ENCODE results near the gene SPACA5B. TPM values are rescaled to one million over a fixed set of nuclear protein-coding genes. Genes with fewer than 3 reads are reported as not detected.
"Not testable (repeated sequence)": the region's sequence is repeated elsewhere in the genome, so short reads cannot be mapped to it uniquely, and the experiment has no call there.

Gene SPACA5B
- total RNA-seq, 1 donor from 2014 or later: not detected

DNA sequence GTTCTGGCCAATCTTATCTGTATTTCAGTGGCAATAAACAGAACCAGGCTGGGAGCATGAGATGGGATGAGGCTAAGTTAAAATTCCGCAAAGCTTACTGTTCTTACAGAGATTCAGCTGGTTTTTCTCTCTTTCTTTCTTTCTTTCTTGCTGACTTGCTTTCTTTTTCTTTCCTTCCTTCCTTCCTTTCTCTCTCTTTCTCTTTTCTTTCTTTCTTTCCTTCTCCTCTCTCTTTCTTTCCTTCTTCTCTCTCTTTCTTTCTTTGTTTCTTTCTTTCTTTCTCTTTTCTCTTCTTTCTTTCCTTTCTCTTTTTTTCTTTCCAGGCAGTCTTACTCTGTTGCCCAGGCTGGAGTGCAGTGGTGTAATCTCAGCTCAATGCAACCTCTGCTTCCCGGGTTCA lies 24.4 kb downstream of the SPACA5B start:
- Histone ChIP-seq H3K36me3 (no peaks in the 10 kb centered on the region), H3K27me3 (ENCODE audit: low read depth) (no peaks in the 10 kb centered on the region), H3K9me3 (replicated peaks) (no peaks in the 10 kb centered on the region), H3K27ac (replicated peaks) (no peak overlapping the region), H3K4me3 (no peak overlapping the region), H3K4me1 (no peaks in the 10 kb centered on the region)
- no peak for DNase-seq
- TF ChIP-seq, protein P1, sequence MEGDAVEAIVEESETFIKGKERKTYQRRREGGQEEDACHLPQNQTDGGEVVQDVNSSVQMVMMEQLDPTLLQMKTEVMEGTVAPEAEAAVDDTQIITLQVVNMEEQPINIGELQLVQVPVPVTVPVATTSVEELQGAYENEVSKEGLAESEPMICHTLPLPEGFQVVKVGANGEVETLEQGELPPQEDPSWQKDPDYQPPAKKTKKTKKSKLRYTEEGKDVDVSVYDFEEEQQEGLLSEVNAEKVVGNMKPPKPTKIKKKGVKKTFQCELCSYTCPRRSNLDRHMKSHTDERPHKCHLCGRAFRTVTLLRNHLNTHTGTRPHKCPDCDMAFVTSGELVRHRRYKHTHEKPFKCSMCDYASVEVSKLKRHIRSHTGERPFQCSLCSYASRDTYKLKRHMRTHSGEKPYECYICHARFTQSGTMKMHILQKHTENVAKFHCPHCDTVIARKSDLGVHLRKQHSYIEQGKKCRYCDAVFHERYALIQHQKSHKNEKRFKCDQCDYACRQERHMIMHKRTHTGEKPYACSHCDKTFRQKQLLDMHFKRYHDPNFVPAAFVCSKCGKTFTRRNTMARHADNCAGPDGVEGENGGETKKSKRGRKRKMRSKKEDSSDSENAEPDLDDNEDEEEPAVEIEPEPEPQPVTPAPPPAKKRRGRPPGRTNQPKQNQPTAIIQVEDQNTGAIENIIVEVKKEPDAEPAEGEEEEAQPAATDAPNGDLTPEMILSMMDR (IDR thresholded peaks at IDR 0.05; ENCODE audit: borderline replicate concordance): no peak
- intact Hi-C loops (cut with micrococcal nuclease): no loop called here

DNA sequence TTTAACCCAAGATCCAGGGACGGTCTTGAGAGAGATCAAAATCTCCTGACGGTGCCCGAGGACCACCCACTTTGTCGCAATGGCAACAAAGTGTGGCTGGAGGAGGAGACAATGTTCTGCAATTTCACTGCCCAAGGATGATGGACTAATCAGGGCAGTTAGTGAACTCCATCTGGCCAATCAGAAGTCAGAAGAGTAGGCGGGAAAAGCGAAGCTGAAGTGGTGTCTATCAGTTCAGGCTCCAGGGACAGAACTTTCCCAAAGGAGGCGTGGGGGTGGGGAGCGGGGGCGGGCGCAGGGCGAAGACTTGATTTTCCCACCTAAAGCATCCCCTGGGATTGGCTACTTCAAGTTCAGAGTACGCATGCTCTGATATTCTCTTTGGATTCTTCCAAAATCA lies 25.6 kb downstream of the SPACA5B start:
- Histone ChIP-seq H3K36me3 (no peaks in the 10 kb centered on the region), H3K27ac (replicated peaks) (no peak overlapping the region), H3K4me3 (no peak overlapping the region), H3K4me1 (no peaks in the 10 kb centered on the region), H3K27me3 (ENCODE audit: low read depth) (no peaks in the 10 kb centered on the region), H3K9me3 (replicated peaks) (no peaks in the 10 kb centered on the region)
- DNase-seq: no peak
- intact Hi-C loops (cut with micrococcal nuclease): no loop called here
- TF ChIP-seq, protein P1 (IDR thresholded peaks at IDR 0.05; ENCODE audit: borderline replicate concordance): no peak

DNA sequence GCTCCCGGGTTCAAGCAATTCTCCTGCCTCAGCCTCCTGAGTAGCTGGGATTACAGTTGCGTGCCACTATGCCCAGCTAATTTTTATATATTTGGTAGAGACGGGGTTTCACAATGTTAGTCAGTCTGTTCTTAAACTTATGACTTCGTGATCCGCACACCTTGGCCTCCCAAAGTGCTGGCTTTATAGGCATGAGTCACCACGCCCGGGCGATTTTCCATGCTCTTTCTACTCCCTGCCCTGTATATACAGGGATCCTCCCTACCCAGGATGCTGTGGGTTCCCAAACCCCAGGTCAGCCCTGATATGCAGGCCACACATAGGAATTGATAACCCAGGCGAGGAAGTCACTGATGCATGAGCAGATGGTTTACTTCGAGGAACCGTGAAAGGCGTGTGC lies 34.8 kb downstream of the SPACA5B start:
- DNase-seq: no peak
- Histone ChIP-seq H3K4me3 (no peak overlapping the region), H3K36me3 (no peaks in the 10 kb centered on the region), H3K27ac (replicated peaks) (no peak overlapping the region), H3K4me1 (no peaks in the 10 kb centered on the region), H3K27me3 (ENCODE audit: low read depth) (no peaks in the 10 kb centered on the region), H3K9me3 (replicated peaks) (no peaks in the 10 kb centered on the region)
- intact Hi-C loops (cut with micrococcal nuclease): no loop called here
- TF ChIP-seq, protein P1 (IDR thresholded peaks at IDR 0.05; ENCODE audit: borderline replicate concordance): no peak

DNA sequence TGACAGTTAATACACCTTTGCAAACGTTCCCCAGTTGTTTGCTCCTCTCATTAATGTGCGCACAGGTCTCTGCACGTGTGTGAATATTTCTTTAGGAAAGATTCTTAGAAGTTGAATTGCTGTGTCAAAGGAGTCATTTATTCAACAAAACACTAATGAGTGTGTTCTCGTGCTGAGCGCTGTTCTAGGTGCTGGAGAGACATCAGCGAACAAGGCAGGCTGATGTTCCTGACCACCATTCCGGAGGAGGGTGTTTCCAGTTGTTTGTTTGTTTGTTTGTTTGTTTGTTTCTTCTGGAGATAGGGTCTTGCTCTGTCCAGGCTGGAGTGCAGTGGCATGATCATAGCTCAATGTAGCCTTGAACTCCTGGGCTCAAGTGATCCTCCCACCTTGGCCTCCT lies 35.9 kb downstream of the SPACA5B start:
- H3K4me1 ChIP-seq; H3K27ac ChIP-seq (replicated peaks); intact Hi-C loops (cut with micrococcal nuclease); H3K27me3 ChIP-seq (ENCODE audit: low read depth); H3K9me3 ChIP-seq (replicated peaks); H3K36me3 ChIP-seq; DNase-seq; H3K4me3 ChIP-seq: not testable (repeated sequence)

DNA sequence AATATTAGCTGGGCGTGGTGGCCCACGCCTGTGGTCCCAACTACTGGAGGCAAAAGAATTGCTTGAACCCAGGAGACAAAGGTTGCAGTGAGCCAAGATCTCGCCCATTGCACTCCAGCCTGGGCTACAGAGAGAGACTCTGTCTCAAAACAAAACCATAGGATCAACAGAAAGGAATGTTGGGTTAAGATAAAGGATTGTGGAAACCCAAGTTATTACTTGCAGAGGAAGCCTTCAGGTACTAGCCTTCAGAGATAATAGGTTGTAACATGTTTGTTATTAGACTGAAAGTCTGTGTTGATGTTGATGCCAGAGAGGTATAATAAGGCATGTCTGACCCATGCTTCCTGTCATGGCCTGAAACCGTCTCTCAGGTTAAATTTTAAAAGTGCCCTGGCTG lies 49.3 kb downstream of the SPACA5B start:
- no peak for DNase-seq
- intact Hi-C loops (cut with micrococcal nuclease): no loop called here
- H3K27ac ChIP-seq (replicated peaks): no peak overlapping the region
- no peaks in the 10 kb centered on the region for H3K4me1 ChIP-seq
- H3K27me3 ChIP-seq (ENCODE audit: low read depth): no peaks in the 10 kb centered on the region
- no peaks in the 10 kb centered on the region for H3K36me3 ChIP-seq
- no peaks in the 10 kb centered on the region for H3K9me3 ChIP-seq (replicated peaks)
- no peak overlapping the region for H3K4me3 ChIP-seq
- TF ChIP-seq, protein P1 (IDR thresholded peaks at IDR 0.05; ENCODE audit: borderline replicate concordance): no peak

DNA sequence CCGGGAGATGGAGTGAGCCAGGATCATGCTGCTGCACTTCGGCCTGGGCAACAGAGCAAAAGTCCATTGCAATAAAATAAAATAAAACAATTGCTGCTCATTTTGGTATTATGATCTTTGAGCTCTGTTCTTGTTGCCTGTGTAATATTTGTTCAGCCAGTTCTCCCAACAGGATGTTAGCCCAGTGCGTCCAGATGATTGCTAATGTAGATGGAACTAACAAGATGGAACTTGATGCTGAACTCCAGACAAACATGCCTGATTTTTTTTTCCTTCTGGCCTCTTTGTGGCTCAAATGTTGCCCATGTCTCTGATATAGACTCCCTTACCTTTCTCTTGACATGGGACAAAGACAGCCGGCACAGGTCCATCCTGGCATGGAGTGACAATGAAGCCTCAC lies 50.4 kb downstream of the SPACA5B start:
- Histone ChIP-seq H3K27ac (replicated peaks) (no peak overlapping the region), H3K36me3 (no peaks in the 10 kb centered on the region), H3K9me3 (replicated peaks) (no peaks in the 10 kb centered on the region), H3K4me1 (no peaks in the 10 kb centered on the region), H3K27me3 (ENCODE audit: low read depth) (no peaks in the 10 kb centered on the region), H3K4me3 (no peak overlapping the region)
- intact Hi-C loops (cut with micrococcal nuclease): no loop called here
- TF ChIP-seq, protein P1 (IDR thresholded peaks at IDR 0.05; ENCODE audit: borderline replicate concordance): no peak
- no peak for DNase-seq

DNA sequence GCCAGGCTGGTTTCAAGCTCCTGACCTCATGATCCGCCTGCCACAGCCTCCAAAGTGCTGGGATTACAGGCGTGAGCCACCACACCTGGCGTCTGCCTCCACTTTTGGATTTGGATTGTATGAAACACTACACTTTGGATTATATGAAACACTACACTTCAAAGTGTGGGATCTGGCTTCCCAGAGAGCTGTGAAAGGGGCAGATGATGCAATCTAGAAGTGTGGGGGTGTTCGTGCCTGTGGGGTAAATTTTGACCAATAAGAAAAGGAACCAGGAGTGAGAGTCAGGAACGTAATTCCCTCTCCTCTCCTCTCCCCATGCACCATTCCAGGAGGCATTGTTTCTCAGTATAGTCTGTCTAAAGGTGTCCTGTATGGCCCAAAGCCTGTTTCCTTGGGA lies 51.5 kb downstream of the SPACA5B start:
- H3K27me3 ChIP-seq (ENCODE audit: low read depth); H3K36me3 ChIP-seq; DNase-seq; intact Hi-C loops (cut with micrococcal nuclease); H3K4me3 ChIP-seq; H3K9me3 ChIP-seq (replicated peaks); H3K4me1 ChIP-seq; H3K27ac ChIP-seq (replicated peaks): not testable (repeated sequence)
